Astrocyte of the cerebellum (primary cell): ENCODE data around the gene TSPYL1.
"Not testable (repeated sequence)": the region's sequence is repeated elsewhere in the genome, so short reads cannot be mapped to it uniquely, and the experiment has no call there.

Source experiments
- DNase-seq: peaks from one replicate; pipeline ENCODE4 v3.0.0-alpha.2; 2011; ENCODE audit warnings: low read depth
- H3K4me3 ChIP-seq: 2 replicates; pipeline ENCODE4 v1.5.1; 2011; ENCODE audit warnings: mild to moderate bottlenecking, low read depth, low read length, moderate library complexity
- in situ Hi-C: cut with HindIII; loops from 2 replicates; pipeline ENCODE4 v1.10.0; 2017; ENCODE audit warnings: low sequenced_read_pairs
- TF ChIP-seq, protein P1 (sequence below): IDR thresholded peaks from 2 replicates; pipeline ENCODE4 v1.5.1; 2012; ENCODE audit warnings: low read length, low read depth, moderate library complexity, mild to moderate bottlenecking; ENCODE audit errors: missing control alignments

The TSPYL1 gene

DNA sequence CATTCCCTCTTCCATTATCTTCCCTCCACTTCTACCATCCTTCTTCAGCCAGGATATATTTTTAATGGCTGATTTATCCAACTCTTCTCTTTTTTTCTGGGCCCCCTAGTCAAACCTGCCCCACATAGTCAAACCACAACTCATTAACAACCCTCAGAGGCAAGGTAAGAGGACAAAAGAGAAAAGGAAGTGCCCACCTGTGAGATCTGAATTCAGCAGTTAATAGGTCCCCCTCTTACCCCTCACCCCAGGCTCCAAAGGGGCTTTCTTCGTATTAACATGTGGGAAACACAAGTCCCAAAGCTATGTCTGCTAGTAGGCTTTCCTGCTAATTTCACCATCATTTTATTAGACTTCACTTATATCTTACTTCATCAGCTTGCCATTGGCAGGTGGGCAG, 44.1 kb upstream of the TSPYL1 start:
- no peak overlapping the region for H3K4me3 ChIP-seq
- no peak for DNase-seq
- TF ChIP-seq, protein P1, sequence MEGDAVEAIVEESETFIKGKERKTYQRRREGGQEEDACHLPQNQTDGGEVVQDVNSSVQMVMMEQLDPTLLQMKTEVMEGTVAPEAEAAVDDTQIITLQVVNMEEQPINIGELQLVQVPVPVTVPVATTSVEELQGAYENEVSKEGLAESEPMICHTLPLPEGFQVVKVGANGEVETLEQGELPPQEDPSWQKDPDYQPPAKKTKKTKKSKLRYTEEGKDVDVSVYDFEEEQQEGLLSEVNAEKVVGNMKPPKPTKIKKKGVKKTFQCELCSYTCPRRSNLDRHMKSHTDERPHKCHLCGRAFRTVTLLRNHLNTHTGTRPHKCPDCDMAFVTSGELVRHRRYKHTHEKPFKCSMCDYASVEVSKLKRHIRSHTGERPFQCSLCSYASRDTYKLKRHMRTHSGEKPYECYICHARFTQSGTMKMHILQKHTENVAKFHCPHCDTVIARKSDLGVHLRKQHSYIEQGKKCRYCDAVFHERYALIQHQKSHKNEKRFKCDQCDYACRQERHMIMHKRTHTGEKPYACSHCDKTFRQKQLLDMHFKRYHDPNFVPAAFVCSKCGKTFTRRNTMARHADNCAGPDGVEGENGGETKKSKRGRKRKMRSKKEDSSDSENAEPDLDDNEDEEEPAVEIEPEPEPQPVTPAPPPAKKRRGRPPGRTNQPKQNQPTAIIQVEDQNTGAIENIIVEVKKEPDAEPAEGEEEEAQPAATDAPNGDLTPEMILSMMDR = no peak
- in situ Hi-C loops = no loop called here

DNA sequence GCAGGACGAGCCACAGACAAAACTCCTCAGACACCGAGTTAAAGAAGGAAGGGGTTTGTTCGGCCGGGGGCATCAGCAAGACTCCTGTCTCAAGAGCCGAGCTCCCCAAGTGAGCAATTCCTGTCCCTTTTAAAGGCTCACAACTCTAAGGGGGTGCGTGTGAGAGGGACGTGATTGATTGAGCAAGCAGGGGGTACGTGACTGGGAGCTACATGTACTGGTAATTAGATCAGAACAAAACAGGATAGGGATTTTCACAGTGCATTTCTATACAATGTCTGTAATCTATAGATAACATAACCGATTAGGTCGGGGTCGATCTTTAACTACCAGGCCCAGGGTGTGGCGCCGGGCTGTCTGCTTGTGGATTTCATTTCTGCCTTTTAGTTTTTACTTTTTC, 42.2 kb upstream of the TSPYL1 start:
- in situ Hi-C loops, H3K4me3 ChIP-seq, DNase-seq: not testable (repeated sequence)

DNA sequence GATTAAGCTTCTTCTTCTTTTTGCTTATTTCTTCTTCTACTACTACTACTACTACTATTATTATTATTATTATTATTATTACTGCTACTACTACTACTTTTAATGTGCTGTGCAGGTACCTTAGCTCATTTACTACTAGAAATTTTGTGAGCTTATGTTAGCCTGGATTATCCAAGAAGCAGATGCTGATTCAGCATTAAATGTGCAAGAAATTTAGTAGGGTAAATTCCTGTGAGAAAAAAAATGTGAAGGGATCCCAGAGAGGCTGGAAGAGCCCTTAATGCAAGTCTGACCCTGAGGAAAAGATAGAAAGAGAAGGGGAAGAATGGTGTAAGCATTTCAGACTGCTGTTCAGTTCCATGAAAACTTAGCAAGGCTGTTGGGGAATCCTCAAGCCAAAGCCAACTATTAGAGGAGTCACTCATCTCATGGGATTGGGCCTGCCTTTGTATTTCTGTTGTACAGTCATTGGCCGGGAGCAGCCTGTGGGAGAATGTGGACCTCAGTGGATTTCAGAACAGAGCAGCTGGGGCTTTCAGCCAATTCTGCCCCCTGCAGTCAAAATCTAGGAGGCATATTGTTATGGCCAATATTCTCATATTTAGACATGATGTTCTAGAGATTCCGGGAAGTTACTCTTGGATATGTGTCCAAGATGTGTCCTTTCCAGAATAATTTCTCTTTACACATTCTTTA, 37.2 kb upstream of the TSPYL1 start:
- in situ Hi-C loops = no loop called here
- H3K4me3 ChIP-seq = no peak overlapping the region
- DNase-seq = no peak
- TF ChIP-seq, protein P1 = no peak

DNA sequence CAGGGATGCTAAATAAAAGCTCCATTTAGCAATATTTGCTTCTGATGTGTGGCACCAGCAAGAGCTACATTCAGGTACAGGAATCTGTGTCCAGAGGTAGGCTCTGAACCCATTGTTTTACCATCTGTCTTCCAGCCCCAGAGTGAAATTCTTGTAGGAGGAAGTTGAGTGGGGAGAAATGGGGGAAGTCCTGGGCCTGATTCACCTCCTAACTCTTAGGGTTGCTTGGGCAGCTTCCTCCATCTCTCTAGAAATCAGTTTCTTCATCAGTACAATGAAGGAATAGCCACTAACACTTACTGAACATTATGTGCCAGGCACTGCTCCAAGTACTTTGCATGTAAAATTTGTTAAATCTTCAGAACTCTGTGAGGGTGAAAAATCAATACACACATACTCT, 35.1 kb upstream of the TSPYL1 start:
- TF ChIP-seq, protein P1 = no peak
- H3K4me3 ChIP-seq = no peak overlapping the region
- DNase-seq = no peak
- in situ Hi-C loops = no loop called here

DNA sequence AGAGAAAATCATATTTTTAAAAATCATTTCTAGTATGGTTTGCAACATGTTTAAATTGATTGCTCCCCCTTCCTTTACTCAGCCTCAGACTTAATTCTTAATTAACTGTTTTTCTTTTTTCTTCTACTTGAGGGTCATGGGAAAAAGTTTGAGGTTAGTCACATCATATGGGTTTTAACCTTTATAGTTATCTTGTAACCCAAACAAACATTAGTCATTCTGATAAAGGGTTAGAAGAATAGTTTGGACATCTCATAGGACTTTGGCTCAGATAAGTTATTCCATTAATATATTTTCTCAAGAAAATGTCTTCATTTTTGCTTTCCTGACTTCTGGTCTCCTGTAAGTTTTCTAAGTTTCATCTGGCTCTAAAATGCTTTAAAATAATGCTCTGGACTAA, 34.5 kb upstream of the TSPYL1 start:
- no peak overlapping the region for H3K4me3 ChIP-seq
- in situ Hi-C loops = no loop called here
- no peak for DNase-seq
- TF ChIP-seq, protein P1 = no peak

DNA sequence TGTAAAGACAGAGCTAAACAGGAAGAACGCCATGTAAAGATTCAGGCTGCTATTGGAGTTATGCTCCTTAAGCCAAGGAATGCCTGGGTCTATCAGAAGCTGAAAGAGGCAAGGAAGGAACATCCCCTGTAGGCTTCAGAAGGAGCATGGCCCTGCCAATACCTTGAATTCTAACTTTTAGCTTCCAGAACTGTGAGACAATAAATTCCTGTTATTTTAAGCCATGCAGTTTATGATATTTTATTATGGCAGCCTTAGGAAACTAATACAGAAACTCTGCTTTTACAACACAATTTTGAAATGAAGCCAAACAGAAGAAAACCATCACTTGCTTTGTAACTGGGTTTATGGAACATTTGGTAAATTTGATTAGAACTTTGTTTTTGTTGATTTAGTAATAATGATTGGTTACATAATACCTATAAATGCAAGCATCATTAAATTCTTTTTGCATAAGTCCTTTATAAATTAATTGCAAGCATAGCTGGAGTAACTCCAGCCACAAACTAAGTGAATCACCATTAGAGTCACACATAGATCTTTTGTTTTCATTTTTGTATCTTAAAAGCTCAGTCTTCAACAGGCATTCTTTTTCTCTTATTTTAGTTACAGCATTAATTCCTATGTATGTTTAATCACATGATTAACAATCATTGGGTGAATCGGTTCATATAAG, 33.5 kb upstream of the TSPYL1 start:
- in situ Hi-C loops = no loop called here
- TF ChIP-seq, protein P1 = no peak
- DNase-seq = no peak
- H3K4me3 ChIP-seq = no peak overlapping the region

DNA sequence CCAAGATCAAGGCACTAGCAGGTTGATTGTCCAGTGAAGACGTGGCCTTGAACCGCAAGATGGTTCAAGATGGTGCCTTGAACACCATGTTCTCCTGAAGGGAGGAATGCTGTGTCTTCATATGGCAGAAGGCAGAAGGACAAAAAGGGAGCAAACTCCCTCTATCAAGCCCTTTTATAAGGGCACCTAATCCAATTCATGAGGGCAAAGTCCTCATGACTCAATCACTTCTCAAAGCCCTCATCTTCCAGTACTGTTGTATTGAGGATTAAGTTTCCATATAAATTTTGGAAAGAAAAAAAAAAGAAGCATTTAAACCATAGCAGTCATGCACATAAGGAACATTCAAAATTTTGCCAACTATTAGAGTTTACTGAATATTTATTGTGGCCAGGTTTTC, 29.9 kb upstream of the TSPYL1 start:
- in situ Hi-C loops = no loop called here
- TF ChIP-seq, protein P1 = no peak
- DNase-seq = no peak
- H3K4me3 ChIP-seq = no peak overlapping the region
